ENCODE data around the gene ZSCAN10.
A peak's percentile ranks its signal among the peaks of the same experiment; 100 is the strongest.
"Not testable (repeated sequence)": the region's sequence is repeated elsewhere in the genome, so short reads cannot be mapped to it uniquely, and the experiment has no call there.

ZSCAN10 gene

DNA sequence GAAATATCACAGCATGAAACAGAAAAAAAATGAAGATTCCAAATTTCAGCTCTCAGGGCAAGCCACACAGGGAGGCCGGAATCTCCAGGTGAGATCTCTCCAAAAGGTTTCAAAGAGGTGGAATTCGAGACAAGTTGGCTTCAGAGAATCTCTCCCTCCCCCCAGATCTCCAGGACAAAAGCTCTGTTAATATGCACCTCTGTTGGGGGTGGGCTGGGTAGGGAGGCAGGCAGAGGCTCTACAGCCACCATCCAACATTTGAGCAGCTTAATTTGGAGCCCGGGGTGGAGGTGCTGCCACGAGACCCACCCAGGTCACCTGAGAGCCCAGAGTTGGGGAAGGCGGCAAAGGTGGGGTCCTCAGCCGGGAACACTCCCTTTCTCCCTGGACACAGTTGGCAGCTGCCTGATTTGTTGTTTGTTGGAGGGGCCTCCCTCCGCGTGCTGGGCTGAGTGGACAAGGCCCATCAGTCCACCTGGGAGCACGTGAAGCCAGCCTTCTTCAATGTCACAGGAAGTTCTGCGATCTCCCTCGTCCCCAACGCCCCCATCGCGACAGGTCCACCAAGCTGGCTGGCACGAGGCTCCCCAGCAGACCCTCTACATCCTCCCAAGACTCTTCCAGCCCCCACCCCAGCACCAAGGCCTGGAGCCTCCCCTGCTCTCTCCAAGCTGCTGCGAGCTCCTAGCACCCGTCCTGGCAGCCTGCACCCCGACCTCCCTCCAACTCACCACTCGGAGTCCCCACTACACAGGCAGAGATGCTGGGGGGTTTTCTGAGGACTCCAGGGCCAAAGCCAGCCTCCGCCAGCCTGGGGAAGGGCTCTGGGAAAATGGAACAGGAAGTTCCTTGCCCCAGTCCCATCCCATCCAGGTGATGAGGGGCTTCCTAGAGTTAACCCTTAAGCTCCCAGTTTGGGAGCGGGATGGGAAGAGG is at the start of gene ZSCAN10:
TSS of gene ZSCAN10 (minus strand) at position 836 of the 936 bp plus-strand sequence. CDS start 6,357 bp downstream, outside the sequence.
- no peak for DNase-seq

- no peak for DNase-seq
These were observed 49.4 kb upstream of the ZSCAN10 start for GRCh38 chr16:3148256-3149192.

DNA sequence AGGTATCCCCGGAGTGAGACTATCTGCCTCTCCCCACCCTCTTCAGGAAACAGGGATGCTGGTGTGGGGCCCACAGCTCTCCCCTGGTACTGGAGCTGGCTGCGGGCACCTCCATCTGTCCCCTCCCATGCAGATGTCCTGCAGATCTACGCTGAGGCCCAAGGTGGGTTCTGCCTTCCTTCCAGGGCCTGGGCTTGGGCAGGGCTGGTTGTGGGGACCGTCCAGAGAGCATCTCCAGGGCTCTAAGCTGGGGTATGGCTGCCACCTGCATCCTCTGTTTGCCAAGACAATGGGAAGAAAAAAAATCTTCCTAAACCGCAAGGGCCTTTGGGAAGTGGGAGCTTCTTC is 48.6 kb upstream of the ZSCAN10 start:
- DNase-seq, result no peak

GRCh38 chr16:3147046-3147756 is 48.1 kb upstream of the ZSCAN10 start:
- DNase-seq, result no peak

GRCh38 chr16:3145660-3146059 is 46.6 kb upstream of the ZSCAN10 start:
- no peak for DNase-seq

DNA sequence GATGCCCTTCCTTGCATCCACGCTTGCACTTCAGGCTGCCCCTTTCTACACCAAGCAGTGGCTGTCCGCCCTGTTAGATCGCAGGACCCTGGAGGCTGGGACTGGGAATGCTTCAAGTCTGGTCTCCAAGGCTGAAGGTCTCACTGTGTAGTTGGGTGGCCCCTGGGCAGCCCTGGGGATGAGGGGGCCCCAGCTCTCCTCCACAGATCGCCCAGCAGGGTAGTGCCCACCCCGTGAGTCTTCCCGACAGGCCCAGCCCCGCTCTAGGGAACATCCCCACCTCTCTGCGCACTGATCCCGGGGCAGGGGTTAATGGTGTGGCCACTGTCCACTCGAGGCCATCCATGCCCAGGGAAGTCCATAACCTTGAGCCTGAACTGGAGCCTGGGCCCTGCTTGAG is 46.1 kb upstream of the ZSCAN10 start:
- DNase-seq, result no peak

DNA sequence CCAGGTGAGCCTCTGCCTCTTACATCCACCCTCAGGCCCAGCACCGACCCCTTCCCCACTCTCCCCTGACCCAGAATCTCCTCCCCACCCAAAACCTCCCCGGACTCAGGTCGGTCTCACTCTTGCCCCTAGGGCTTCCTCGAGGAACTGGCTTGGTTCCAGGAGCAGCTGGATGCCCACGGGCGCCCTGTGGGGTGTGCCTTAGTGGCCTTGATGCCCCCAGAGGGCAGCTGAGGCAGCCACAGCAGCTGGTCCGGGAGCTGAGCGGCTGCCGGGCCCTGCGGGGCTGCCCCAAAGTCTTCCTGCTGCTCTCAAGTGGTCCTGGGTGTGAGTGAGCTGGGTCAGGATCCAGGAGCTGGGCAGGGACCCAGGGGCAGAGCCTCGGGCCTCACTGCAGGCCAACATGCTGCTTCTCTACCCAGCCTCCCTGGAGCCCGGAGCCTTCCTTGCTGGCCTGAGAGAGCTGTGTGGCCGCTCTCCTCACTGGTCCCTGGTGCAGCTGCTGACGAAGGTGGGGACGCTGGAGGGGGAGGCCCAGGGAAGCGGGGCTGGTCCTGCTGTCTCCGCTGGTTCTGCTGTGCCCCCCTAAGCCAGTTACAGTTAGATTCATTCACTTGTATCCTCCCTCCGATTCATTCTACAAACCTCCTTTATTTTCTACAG is 45.4 kb upstream of the ZSCAN10 start:
- DNase-seq, result no peak

DNA sequence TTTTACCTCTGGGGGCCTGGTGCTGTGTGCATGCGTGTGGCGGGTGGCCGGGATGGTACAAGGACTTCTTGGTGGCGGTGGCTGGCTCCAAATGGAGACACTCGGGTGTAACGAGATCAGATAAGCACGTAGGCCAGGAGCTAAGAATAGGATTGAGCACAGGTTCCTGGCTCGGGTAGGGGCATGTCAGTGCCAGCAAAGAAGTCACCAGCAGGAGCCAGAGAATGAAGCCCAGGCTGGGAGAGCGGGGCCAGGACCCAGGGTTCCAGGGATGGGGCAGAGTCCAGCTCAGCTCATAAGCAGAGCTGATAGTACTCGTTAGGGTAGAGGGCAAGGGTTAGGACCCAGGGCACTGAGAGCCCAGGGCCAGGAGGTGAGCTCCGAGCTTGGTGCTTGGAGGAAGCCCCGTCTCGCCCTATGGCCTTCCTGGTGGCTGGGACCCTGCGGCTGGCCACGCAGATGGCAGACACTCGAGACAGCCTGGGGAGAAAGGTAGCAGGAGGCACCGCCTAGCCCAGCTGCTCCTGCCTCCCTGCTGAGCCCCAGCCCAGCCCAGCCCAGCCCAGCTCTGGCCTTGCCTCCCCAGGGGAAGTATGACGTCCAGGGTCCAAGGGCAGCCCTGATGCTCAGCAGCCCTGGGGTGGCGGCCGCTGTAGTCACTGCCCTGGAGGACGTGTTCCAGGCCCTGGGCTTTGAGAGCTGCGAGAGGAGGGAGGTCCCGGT is 44.7 kb upstream of the ZSCAN10 start:
- no peak for DNase-seq

DNA sequence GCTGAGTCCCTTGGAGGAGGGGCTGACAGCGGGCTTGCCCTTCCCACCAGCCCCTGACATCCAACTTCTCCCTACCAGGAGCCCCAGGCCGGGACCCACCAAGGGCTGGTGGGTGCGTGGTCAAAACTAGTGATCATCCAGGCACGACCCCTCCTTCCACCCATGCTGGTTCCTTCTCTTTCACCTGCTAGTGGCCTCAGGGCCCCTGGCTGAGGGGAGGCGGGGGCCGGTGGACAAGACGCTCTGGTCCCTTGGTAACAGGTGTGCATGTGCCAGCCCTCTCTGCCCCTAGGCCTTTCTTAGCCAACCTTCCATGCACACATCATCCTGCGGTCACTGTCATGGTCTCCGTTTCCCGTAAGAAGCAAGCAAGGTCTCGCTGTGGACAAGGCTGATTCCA is 44.1 kb upstream of the ZSCAN10 start:
- DNase-seq, result no peak

GRCh38 chr16:3142770-3143169 is 43.7 kb upstream of the ZSCAN10 start:
- DNase-seq, result no peak

DNA sequence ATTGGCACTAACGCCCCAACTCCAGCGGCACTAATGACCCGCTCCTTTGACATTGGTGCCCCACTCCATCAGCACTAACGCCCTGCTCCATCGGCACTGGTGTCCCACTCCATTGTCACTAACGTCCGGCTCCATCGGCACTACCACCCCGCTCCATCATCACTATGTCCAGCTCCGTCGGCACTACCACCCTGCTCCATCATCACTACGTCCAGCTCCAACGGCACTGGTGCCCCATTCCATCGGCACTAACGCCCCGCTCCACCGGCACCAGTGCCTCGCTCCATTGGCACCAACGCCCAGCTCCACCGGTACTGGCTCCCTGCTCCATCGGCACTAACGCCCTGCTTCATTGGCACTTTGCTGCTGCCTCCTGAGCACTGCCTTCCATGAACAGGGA is 43.2 kb upstream of the ZSCAN10 start:
- no peak for DNase-seq

- no peak for DNase-seq
These were observed 42.8 kb upstream of the ZSCAN10 start for GRCh38 chr16:3141781-3142311.

DNA sequence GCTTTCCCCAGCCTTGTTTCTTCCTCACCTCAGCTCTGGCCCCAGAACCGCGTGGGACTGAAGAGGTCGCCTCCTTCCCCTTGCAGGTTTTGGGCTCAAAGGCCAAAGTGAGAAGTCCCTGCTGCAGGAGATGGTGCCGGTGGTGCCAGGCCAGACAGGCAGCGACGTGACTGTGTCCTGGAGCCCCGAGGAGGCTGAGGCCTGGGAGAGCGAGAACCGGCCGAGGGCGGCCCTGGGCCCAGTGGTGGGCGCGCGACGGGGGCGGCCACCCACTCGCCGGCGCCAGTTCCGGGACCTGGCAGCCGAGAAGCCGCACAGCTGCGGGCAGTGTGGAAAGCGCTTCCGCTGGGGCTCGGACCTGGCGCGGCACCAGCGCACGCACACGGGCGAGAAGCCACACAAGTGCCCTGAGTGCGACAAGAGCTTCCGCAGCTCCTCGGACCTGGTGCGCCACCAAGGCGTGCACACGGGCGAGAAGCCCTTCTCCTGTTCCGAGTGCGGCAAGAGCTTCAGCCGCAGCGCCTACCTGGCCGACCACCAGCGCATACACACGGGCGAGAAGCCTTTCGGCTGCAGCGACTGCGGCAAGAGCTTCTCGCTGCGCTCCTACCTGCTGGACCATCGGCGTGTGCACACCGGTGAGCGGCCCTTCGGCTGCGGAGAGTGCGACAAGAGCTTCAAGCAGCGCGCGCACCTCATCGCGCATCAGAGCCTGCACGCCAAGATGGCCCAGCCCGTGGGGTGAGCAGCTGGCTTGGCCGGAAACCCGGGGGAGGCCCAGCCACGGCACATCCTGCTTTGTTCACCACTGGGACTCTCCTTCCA is 41.7 kb upstream of the ZSCAN10 start:
- DNase-seq, result no peak

DNA sequence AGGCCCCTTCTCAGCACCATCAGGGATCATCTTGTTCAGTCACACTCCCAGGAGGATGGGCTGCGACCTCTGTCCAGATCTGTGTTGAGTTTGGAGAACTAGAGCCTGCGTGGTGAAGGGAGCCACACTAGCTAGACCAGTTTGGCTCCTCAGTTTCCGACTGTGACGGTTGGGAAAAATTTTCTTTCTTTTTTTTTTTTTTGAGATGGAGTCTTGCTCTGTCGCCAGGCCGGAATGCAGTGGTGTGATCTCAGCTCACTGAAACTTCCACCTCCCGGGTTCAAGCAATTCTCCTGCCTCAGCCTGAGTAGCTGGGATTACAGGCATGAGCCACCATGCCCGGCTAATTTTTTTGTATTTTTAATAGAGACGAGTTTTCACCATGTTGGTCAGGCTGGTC is 40.5 kb upstream of the ZSCAN10 start:
- DNase-seq, result not testable (repeated sequence)

- no peak for DNase-seq
These were observed 39.8 kb upstream of the ZSCAN10 start for GRCh38 chr16:3138823-3139426.

- no peak for DNase-seq
These were observed 39.2 kb upstream of the ZSCAN10 start for GRCh38 chr16:3138342-3138741.

- no peak for DNase-seq
These were observed 38.2 kb upstream of the ZSCAN10 start for GRCh38 chr16:3137267-3137666.

DNA sequence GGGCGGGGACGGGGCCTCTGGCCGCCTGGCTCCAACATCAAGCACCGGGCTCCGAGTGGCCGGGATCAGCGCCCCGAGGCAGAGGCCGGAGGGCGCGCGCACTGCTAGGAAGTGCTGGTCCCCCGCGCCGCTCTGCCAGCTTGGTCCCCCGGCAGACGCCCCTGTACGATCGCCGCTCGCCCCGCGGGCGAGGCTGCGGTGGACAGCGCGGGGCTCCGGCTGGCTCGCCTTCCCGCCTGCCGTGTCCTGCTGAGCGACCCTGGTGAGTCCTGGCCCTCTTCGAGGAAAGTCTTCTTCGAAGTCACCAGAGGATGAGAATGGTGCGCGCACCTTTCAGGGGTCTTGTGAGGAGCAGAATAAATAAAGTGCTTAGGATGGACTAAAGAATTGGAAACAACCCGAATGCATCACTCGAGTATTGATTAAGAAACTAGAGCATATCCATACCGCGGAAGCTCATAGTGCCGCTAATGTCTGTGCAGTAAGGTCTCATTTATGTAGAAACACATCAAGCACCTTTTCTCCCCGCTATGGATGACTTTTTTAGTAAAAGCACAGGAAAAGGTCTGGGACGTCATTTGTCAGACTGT is 36.1 kb upstream of the ZSCAN10 start:
- DNase-seq, result no peak

- DNase-seq, result peak; percentile 96
These were observed 35.4 kb upstream of the ZSCAN10 start, which contains the start of gene ZNF213 for GRCh38 chr16:3134338-3135125. Gene ZNF213, plus strand, starts transcription at chr16:3135029. Its CDS starts 2,252 bp downstream, at chr16:3137281.

Measured in CD4-positive, alpha-beta T cell treated with Interferon gamma for 1 hour (primary cell).